Measurements from ENCODE around the gene FAM3B.

Gene FAM3B

DNA sequence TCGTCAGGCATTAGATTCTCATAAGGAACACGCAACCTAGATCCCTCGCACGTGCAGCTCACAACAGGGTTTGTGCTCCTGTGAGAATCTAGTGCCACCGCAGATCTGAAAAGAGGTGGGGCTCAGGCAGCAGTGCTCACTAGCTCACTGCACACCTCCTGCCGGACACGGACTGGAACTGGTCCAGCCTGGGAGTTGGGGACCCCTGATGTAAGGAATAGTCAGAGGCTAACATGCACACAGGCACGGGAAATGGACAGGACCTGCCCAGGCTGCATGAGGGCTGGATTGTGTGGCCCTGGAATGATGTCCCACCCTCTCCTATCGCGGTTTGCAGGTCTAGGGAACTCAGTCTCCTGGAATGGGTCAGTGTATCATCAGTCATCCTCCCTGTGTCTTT lies 86.2 kb downstream of the FAM3B start:
- no peaks in the 10 kb centered on the region for H3K27me3 ChIP-seq (ENCODE audit: control insufficient read depth, insufficient read depth, low read length)
- no peak overlapping the region for H3K4me3 ChIP-seq (ENCODE audit: low read depth, low read length)
- no peaks in the 10 kb centered on the region for H3K36me3 ChIP-seq (ENCODE audit: control insufficient read depth, insufficient read depth, low read length)

GRCh38 chr21:41403331-41403730 lies 86.7 kb downstream of the FAM3B start:
- Histone ChIP-seq H3K27ac (ENCODE audit: low read depth, low read length) (no peak overlapping the region), H3K4me3 (ENCODE audit: low read depth, low read length) (no peak overlapping the region), H3K36me3 (ENCODE audit: control insufficient read depth, insufficient read depth, low read length) (no peaks in the 10 kb centered on the region), H3K4me1 (ENCODE audit: control insufficient read depth, insufficient read depth, low read length) (no peaks in the 10 kb centered on the region), H3K27me3 (ENCODE audit: control insufficient read depth, insufficient read depth, low read length) (no peaks in the 10 kb centered on the region), H3K9ac (ENCODE audit: low read depth, low read length) (no peak overlapping the region), H3K9me3 (ENCODE audit: control insufficient read depth, insufficient read depth, low read length) (no peaks in the 10 kb centered on the region)

More for the DNA sequence above, 86.2 kb downstream of the FAM3B start:
- Histone ChIP-seq H3K27ac (ENCODE audit: low read depth, low read length) (no peak overlapping the region), H3K4me1 (ENCODE audit: control insufficient read depth, insufficient read depth, low read length) (no peaks in the 10 kb centered on the region), H3K9ac (ENCODE audit: low read depth, low read length) (no peak overlapping the region), H3K9me3 (ENCODE audit: control insufficient read depth, insufficient read depth, low read length) (no peaks in the 10 kb centered on the region)

DNA sequence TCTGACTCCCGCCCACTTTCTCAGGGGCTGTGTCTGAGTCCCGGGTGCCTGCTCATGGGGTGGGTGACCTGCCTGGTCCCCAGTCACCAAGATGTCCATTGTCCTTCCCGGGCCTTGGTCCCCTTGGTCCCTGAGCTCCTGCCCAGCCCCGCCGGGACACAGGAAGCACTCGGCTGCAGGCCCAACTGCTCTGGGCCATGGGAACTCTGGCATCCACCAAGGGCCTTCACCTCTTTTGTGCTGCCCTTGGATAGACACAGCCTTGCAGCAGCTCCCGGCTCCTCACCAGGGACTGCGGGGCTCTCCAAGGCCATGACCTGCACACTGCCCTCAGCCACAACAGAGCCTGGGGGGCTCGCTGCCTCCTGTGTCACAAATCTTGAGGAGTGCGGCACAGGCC lies 87.4 kb downstream of the FAM3B start:
- H3K9me3 ChIP-seq (ENCODE audit: control insufficient read depth, insufficient read depth, low read length): no peaks in the 10 kb centered on the region
- H3K4me3 ChIP-seq (ENCODE audit: low read depth, low read length): no peak overlapping the region
- H3K36me3 ChIP-seq (ENCODE audit: control insufficient read depth, insufficient read depth, low read length): no peaks in the 10 kb centered on the region
- no peak overlapping the region for H3K27ac ChIP-seq (ENCODE audit: low read depth, low read length)
- H3K27me3 ChIP-seq (ENCODE audit: control insufficient read depth, insufficient read depth, low read length): no peaks in the 10 kb centered on the region
- H3K4me1 ChIP-seq (ENCODE audit: control insufficient read depth, insufficient read depth, low read length): no peaks in the 10 kb centered on the region
- H3K9ac ChIP-seq (ENCODE audit: low read depth, low read length): no peak overlapping the region

GRCh38 chr21:41405321-41405720 lies 88.7 kb downstream of the FAM3B start:
- H3K4me1 ChIP-seq (ENCODE audit: control insufficient read depth, insufficient read depth, low read length): no peaks in the 10 kb centered on the region
- no peaks in the 10 kb centered on the region for H3K36me3 ChIP-seq (ENCODE audit: control insufficient read depth, insufficient read depth, low read length)
- no peak overlapping the region for H3K9ac ChIP-seq (ENCODE audit: low read depth, low read length)
- H3K4me3 ChIP-seq (ENCODE audit: low read depth, low read length): no peak overlapping the region
- H3K27ac ChIP-seq (ENCODE audit: low read depth, low read length): no peak overlapping the region
- no peaks in the 10 kb centered on the region for H3K27me3 ChIP-seq (ENCODE audit: control insufficient read depth, insufficient read depth, low read length)
- no peaks in the 10 kb centered on the region for H3K9me3 ChIP-seq (ENCODE audit: control insufficient read depth, insufficient read depth, low read length)

- Histone ChIP-seq H3K4me1 (ENCODE audit: control insufficient read depth, insufficient read depth, low read length) (no peaks in the 10 kb centered on the region), H3K9me3 (ENCODE audit: control insufficient read depth, insufficient read depth, low read length) (no peaks in the 10 kb centered on the region), H3K36me3 (ENCODE audit: control insufficient read depth, insufficient read depth, low read length) (no peaks in the 10 kb centered on the region), H3K4me3 (ENCODE audit: low read depth, low read length) (no peak overlapping the region), H3K9ac (ENCODE audit: low read depth, low read length) (no peak overlapping the region), H3K27ac (ENCODE audit: low read depth, low read length) (no peak overlapping the region), H3K27me3 (ENCODE audit: control insufficient read depth, insufficient read depth, low read length) (no peaks in the 10 kb centered on the region)
Measured at GRCh38 chr21:41406340-41406739, 89.7 kb downstream of the FAM3B start.
